HEK293 (cell line): Measurements from ENCODE around the gene ACTG1.
A peak's percentile ranks its signal among the peaks of the same experiment; 100 is the strongest.

Experiments used
- CTCF ChIA-PET: fragments of 350-600 bp; formaldehyde crosslinking; extraction: SDS; loops from one replicate; lab custom pipeline; 2021; ENCODE audit warnings: antibody characterized with exemption; lab: Yijun Ruan, JAX
- POLR2A ChIA-PET: fragments of 300-600 bp; formaldehyde crosslinking; extraction: SDS; loops from one replicate; lab custom pipeline; 2020; ENCODE audit warnings: antibody characterized with exemption, inconsistent platforms; lab: Yijun Ruan, JAX
- H3K27ac ChIP-seq: fragments of 200-500 bp; sonication (Bioruptor generic); 2 replicates; pipeline ENCODE4 v1.5.1; 2014; ENCODE audit warnings: low read depth, low read length, control low read depth, inconsistent platforms; ENCODE audit errors: extremely low read depth
- H3K36me3 ChIP-seq, 2 experiments: fragments of 200-500 bp in 1 of 2; sonication (Bioruptor generic) in 1 of 2; 1 replicate in 1 of 2; 2 replicates in 1 of 2; pipeline ENCODE4 v1.5.1; 2014 to 2017; ENCODE audit warnings: inconsistent platforms in 2 of 2, low read length in 2 of 2; ENCODE audit not compliant: control insufficient read depth in 2 of 2, insufficient read depth in 1 of 2
- H3K4me1 ChIP-seq: fragments of 200-500 bp; sonication (Bioruptor generic); 2 replicates; pipeline ENCODE4 v1.5.1; 2014; ENCODE audit warnings: mild to moderate bottlenecking, low read length, inconsistent platforms; ENCODE audit not compliant: control insufficient read depth, insufficient read depth
- H3K4me3 ChIP-seq: 2 replicates; pipeline ENCODE4 v1.5.1; 2011; ENCODE audit warnings: low read depth, mild to moderate bottlenecking, control low read depth, low read length, moderate library complexity
- H3K9me3 ChIP-seq: fragments of 200-500 bp; sonication (Bioruptor generic); 2 replicates; pipeline ENCODE4 v1.5.1; 2014; ENCODE audit warnings: low read depth, low read length, inconsistent platforms; ENCODE audit not compliant: control insufficient read depth, insufficient read depth
- EGR2 ChIP-seq: fragments of 450-650 bp; formaldehyde crosslinking; IDR thresholded peaks from 2 replicates; pipeline ENCODE4 v1.5.1; 2016; ENCODE audit warnings: low read depth, missing biosample characterization, missing genetic modification characterization
- MZF1 ChIP-seq: fragments of 450-650 bp; formaldehyde crosslinking; IDR thresholded peaks from 2 replicates; pipeline ENCODE4 v1.5.1; 2017; ENCODE audit warnings: missing biosample characterization, missing genetic modification characterization, borderline replicate concordance
- PRDM10 ChIP-seq: fragments of 450-650 bp; formaldehyde crosslinking; IDR thresholded peaks from 2 replicates; pipeline ENCODE4 v1.5.1; 2016; ENCODE audit warnings: missing biosample characterization, missing genetic modification characterization
- PRDM2 ChIP-seq: fragments of 450-650 bp; formaldehyde crosslinking; IDR thresholded peaks from 2 replicates; pipeline ENCODE4 v1.5.1; 2016; ENCODE audit warnings: missing biosample characterization, missing genetic modification characterization, borderline replicate concordance
- SP2 ChIP-seq: fragments of 450-650 bp; formaldehyde crosslinking; IDR thresholded peaks from 2 replicates; pipeline ENCODE4 v1.5.1; 2016; ENCODE audit warnings: missing biosample characterization, missing genetic modification characterization
- WT1 ChIP-seq: fragments of 450-650 bp; formaldehyde crosslinking; IDR thresholded peaks from 2 replicates; pipeline ENCODE4 v1.5.1; 2016; ENCODE audit warnings: missing biosample characterization, missing genetic modification characterization
- YY2 ChIP-seq: fragments of 450-650 bp; formaldehyde crosslinking; IDR thresholded peaks from 2 replicates; pipeline ENCODE4 v1.5.1; 2016; ENCODE audit warnings: missing biosample characterization, missing genetic modification characterization
- ZBTB11 ChIP-seq: fragments of 450-650 bp; formaldehyde crosslinking; conservative IDR thresholded peaks from 2 replicates; pipeline ENCODE4 v1.5.1; 2016; ENCODE audit warnings: low read depth, missing biosample characterization, missing genetic modification characterization
- ZBTB44 ChIP-seq: fragments of 450-650 bp; IDR thresholded peaks from 2 replicates; pipeline ENCODE4 v1.5.1; 2018; ENCODE audit warnings: missing biosample characterization, mild to moderate bottlenecking, missing genetic modification characterization
- ZEB2 ChIP-seq: fragments of 450-650 bp; formaldehyde crosslinking; IDR thresholded peaks from 2 replicates; pipeline ENCODE4 v1.5.1; 2016; ENCODE audit warnings: missing biosample characterization, missing genetic modification characterization
- ZNF174 ChIP-seq: fragments of 450-650 bp; formaldehyde crosslinking; IDR thresholded peaks from 2 replicates; pipeline ENCODE4 v1.5.0; 2017; ENCODE audit warnings: missing biosample characterization, mild to moderate bottlenecking, missing genetic modification characterization
- ZNF391 ChIP-seq: fragments of 450-650 bp; formaldehyde crosslinking; IDR thresholded peaks from 2 replicates; pipeline ENCODE4 v1.5.1; 2016; ENCODE audit warnings: low read depth, missing biosample characterization, missing genetic modification characterization, borderline replicate concordance
- ZNF521 ChIP-seq: fragments of 450-650 bp; formaldehyde crosslinking; IDR thresholded peaks from 2 replicates; pipeline ENCODE4 v1.5.1; 2017; ENCODE audit warnings: missing biosample characterization, mild to moderate bottlenecking, missing genetic modification characterization
- ZNF677 ChIP-seq: fragments of 450-650 bp; IDR thresholded peaks from 2 replicates; pipeline ENCODE4 v1.5.0; 2018; ENCODE audit warnings: missing biosample characterization, mild to moderate bottlenecking, missing genetic modification characterization, moderate library complexity
- ZSCAN5A ChIP-seq: fragments of 450-650 bp; formaldehyde crosslinking; IDR thresholded peaks from 2 replicates; pipeline ENCODE4 v1.5.1; 2016; ENCODE audit warnings: missing biosample characterization, missing genetic modification characterization

The ACTG1 gene

GRCh38 chr17:81471818-81472456 lies 40.7 kb downstream of the ACTG1 start:
- no peaks in the 10 kb centered on the region for H3K4me1 ChIP-seq
- ChIA-PET CTCF (interaction anchor here (0.7 to 1.0 kb wide), 3 partner anchors 13 to 70 kb away, joined by 3 to 9 read pairs (median 4); no protein-coding TSS in a partner anchor), POLR2A (interaction anchor here (1.0 kb wide), 1 partner anchor 41 kb away, joined by 3 read pairs; the partner anchor contains the start of gene ACTG1)
- TF ChIP-seq ZNF521, result no peak
- TF ChIP-seq SP2 (tag by site-specific recombination), result peak; percentile 42
- TF ChIP-seq ZSCAN5A, result no peak
- TF ChIP-seq YY2, result peak; percentile 67; the same call in 1 of the 2 replicates
- no peak for TF ChIP-seq PRDM10
- TF ChIP-seq MZF1 (tag by site-specific recombination), result peak; percentile 48; the same call in 1 of the 2 replicates
- peak; percentile 25; the same call in 1 of the 2 replicates for TF ChIP-seq ZBTB44 (tag by site-specific recombination)
- H3K36me3 ChIP-seq, result peaks cover 0 to under 1% of the 10 kb centered on the region in 2 experiments; a peak in 1 of 3 replicates
- no peak overlapping the region for H3K4me3 ChIP-seq
- no peaks in the 10 kb centered on the region for H3K9me3 ChIP-seq
- no peak overlapping the region for H3K27ac ChIP-seq

- ChIA-PET POLR2A (interaction anchor here (1.0 kb wide), 1 partner anchor 41 kb away, joined by 3 read pairs; the partner anchor contains the start of gene ACTG1), CTCF (interaction anchor here (1.0 kb wide), 1 partner anchor 14 kb away, joined by 9 read pairs; no protein-coding TSS in a partner anchor)
- Histone ChIP-seq H3K9me3 (no peaks in the 10 kb centered on the region), H3K27ac (no peak overlapping the region), H3K36me3 (peaks cover 0 to 8% of the 10 kb centered on the region in 2 experiments; a peak in 1 of 3 replicates), H3K4me3 (no peak overlapping the region), H3K4me1 (no peaks in the 10 kb centered on the region)
- TF ChIP-seq ZNF677 (tag by site-specific recombination) (no peak), ZNF174 (tag by site-specific recombination) (no peak), ZNF391 (no peak), WT1 (no peak), PRDM2 (tag by site-specific recombination) (no peak), EGR2 (no peak), ZEB2 (no peak), ZBTB11 (no peak)
These were observed 41.4 kb downstream of the ACTG1 start for GRCh38 chr17:81470944-81471817.
